Amniotic epithelial cell (primary cell): ENCODE data around the gene CRHR1.

ENCODE experiments used
- DNase-seq: peaks from one replicate; pipeline ENCODE4 v3.0.0-alpha.2; 2010; ENCODE audit warnings: low read depth

CRHR1 gene

GRCh38 chr17:45759761-45760160 is 24.4 kb upstream of the CRHR1 start:
- no peak for DNase-seq

- DNase-seq: no peak
These were observed 22.1 kb upstream of the CRHR1 start for GRCh38 chr17:45761957-45762565.

GRCh38 chr17:45763182-45763581 is 20.9 kb upstream of the CRHR1 start:
- DNase-seq: no peak

- no peak for DNase-seq
These were observed 19.6 kb upstream of the CRHR1 start for GRCh38 chr17:45764479-45764878.

- DNase-seq: peak; percentile 18
These were observed 16.1 kb upstream of the CRHR1 start for GRCh38 chr17:45768000-45768399.

GRCh38 chr17:45770632-45771270 is 13.4 kb upstream of the CRHR1 start:
- no peak for DNase-seq

GRCh38 chr17:45771271-45771959 is 12.7 kb upstream of the CRHR1 start:
- DNase-seq: no peak

- DNase-seq: no peak
These were observed 9.0 kb upstream of the CRHR1 start for GRCh38 chr17:45775148-45775547.

GRCh38 chr17:45775576-45776011 is 8.5 kb upstream of the CRHR1 start:
- DNase-seq: no peak

GRCh38 chr17:45776896-45777295 is 7.2 kb upstream of the CRHR1 start:
- no peak for DNase-seq

- DNase-seq: peak; percentile 5
These were observed 6.7 kb upstream of the CRHR1 start for GRCh38 chr17:45777388-45777787.

GRCh38 chr17:45780921-45781320 is 3.2 kb upstream of the CRHR1 start:
- no peak for DNase-seq

GRCh38 chr17:45782889-45783592 is 1.1 kb upstream of the CRHR1 start:
- no peak for DNase-seq

- no peak for DNase-seq
These were observed 377 bp upstream of the CRHR1 start for GRCh38 chr17:45783593-45784292.

GRCh38 chr17:45784741-45785479 is 790 bp downstream of the CRHR1 start:
- no peak for DNase-seq

- no peak for DNase-seq
These were observed 1.5 kb downstream of the CRHR1 start for GRCh38 chr17:45785480-45786193.

- no peak for DNase-seq
These were observed 2.2 kb downstream of the CRHR1 start for GRCh38 chr17:45786349-45786748.

GRCh38 chr17:45787044-45787443 is 2.9 kb downstream of the CRHR1 start:
- no peak for DNase-seq

- no peak for DNase-seq
These were observed 3.5 kb downstream of the CRHR1 start for GRCh38 chr17:45787656-45788055.

GRCh38 chr17:45788057-45788456 is 3.9 kb downstream of the CRHR1 start:
- no peak for DNase-seq

- no peak for DNase-seq
These were observed 5.8 kb downstream of the CRHR1 start for GRCh38 chr17:45789874-45790273.
